Measurements from ENCODE around the gene LPIN1. TPM values are rescaled to one million over a fixed set of nuclear protein-coding genes. Genes with fewer than 3 reads are reported as not detected.

Gene LPIN1
- total RNA-seq, 1 donor from 2014 or later = 23.4 TPM

DNA sequence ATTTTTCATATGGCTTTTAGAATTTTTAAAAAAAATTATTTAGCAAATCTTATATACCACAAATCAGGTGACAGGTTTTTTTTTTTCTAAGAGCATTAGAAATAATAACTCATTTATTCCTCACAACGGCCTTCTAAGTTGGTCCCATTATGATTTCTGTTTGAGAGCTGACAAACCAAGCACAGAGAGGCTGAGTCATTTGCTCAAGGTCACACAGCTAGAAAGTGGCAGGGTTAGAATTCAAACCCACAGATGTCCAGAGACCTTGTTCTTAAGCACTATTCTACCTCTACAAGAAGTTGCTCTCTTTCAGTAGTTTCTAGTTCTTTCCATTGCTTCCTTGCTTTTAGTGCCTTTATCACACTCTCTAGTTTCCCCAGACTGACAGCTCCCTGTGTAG lies 28.8 kb upstream of the LPIN1 start:
- Mint-ChIP-seq H3K4me1 (ENCODE audit: low read depth, unreplicated experiment) (no peaks in the 10 kb centered on the region), H3K27ac (ENCODE audit: unreplicated experiment) (no peak overlapping the region), H3K36me3 (ENCODE audit: low read depth, unreplicated experiment) (peaks cover 2% of the 10 kb centered on the region), H3K9me3 (ENCODE audit: unreplicated experiment) (peaks cover 5% of the 10 kb centered on the region), H3K4me3 (ENCODE audit: unreplicated experiment) (no peak overlapping the region), H3K27me3 (ENCODE audit: low read depth, unreplicated experiment) (peaks cover 61% of the 10 kb centered on the region)
- peaks cover 36% of the 10 kb centered on the region for H3K27me3 ChIP-seq (ENCODE audit: insufficient read depth, low read length)
- no peaks in the 10 kb centered on the region for H3K79me2 ChIP-seq (ENCODE audit: insufficient read depth, low read length)
- no peak overlapping the region for H3K4me2 ChIP-seq (ENCODE audit: low read length)
- H3K36me3 ChIP-seq (ENCODE audit: insufficient read depth, low read length) = no peaks in the 10 kb centered on the region
- no peak overlapping the region for H3K9ac ChIP-seq (ENCODE audit: low read length)
- H4K20me1 ChIP-seq (ENCODE audit: insufficient read depth, low read length) = no peaks in the 10 kb centered on the region
- no peak overlapping the region for H2AFZ ChIP-seq (ENCODE audit: low read depth, low read length)
- H3K4me1 ChIP-seq (ENCODE audit: insufficient read depth, low read length) = no peaks in the 10 kb centered on the region
- no peak overlapping the region for H3K4me3 ChIP-seq (ENCODE audit: insufficient read depth, low read depth, low read length)
- no peak for FAIRE-seq
- TF ChIP-seq, protein P1, sequence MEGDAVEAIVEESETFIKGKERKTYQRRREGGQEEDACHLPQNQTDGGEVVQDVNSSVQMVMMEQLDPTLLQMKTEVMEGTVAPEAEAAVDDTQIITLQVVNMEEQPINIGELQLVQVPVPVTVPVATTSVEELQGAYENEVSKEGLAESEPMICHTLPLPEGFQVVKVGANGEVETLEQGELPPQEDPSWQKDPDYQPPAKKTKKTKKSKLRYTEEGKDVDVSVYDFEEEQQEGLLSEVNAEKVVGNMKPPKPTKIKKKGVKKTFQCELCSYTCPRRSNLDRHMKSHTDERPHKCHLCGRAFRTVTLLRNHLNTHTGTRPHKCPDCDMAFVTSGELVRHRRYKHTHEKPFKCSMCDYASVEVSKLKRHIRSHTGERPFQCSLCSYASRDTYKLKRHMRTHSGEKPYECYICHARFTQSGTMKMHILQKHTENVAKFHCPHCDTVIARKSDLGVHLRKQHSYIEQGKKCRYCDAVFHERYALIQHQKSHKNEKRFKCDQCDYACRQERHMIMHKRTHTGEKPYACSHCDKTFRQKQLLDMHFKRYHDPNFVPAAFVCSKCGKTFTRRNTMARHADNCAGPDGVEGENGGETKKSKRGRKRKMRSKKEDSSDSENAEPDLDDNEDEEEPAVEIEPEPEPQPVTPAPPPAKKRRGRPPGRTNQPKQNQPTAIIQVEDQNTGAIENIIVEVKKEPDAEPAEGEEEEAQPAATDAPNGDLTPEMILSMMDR (IDR thresholded peaks at IDR 0.05; ENCODE audit: insufficient read depth, low read depth, low read length) = no peak
- no peak for TF ChIP-seq EZH2 (IDR thresholded peaks at IDR 0.05; ENCODE audit: insufficient read depth, low read length)
- H3K27ac ChIP-seq (ENCODE audit: low read depth, low read length) = no peak overlapping the region
- H3K9me3 ChIP-seq (ENCODE audit: insufficient read depth, low read depth, low read length) = no peaks in the 10 kb centered on the region
- no peak for DNase-seq (ENCODE audit: low read depth)

DNA sequence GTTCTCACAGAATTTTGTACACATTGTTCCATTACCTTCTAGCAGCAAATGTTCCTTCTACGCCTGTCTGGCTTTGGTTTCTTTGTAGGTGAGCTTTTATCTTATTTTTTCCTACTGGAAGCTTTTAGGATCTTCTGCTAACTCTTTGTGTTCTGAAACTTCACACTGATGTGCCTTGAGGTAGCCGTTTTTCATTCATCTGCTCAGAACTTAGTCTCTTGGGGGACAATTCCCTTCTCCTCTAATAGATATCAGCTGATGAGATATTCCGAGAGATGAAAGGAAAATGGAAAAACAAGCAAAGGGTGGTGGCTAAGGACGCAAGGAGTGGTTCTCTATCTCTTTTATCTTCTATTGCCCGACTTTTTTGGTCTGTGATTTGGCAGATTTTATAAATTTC lies 27.8 kb upstream of the LPIN1 start:
- no peak for FAIRE-seq
- no peaks in the 10 kb centered on the region for H3K36me3 ChIP-seq (ENCODE audit: insufficient read depth, low read length)
- DNase-seq (ENCODE audit: low read depth) = no peak
- no peak for TF ChIP-seq EZH2 (IDR thresholded peaks at IDR 0.05; ENCODE audit: insufficient read depth, low read length)
- TF ChIP-seq, protein P1 (IDR thresholded peaks at IDR 0.05; ENCODE audit: insufficient read depth, low read depth, low read length) = no peak
- no peaks in the 10 kb centered on the region for H3K4me1 ChIP-seq (ENCODE audit: insufficient read depth, low read length)
- no peaks in the 10 kb centered on the region for H4K20me1 ChIP-seq (ENCODE audit: insufficient read depth, low read length)
- H3K4me2 ChIP-seq (ENCODE audit: low read length) = no peak overlapping the region
- no peaks in the 10 kb centered on the region for H3K4me1 Mint-ChIP-seq (ENCODE audit: low read depth, unreplicated experiment)
- H3K79me2 ChIP-seq (ENCODE audit: insufficient read depth, low read length) = no peaks in the 10 kb centered on the region
- H3K9me3 ChIP-seq (ENCODE audit: insufficient read depth, low read depth, low read length) = no peaks in the 10 kb centered on the region
- no peak overlapping the region for H3K9ac ChIP-seq (ENCODE audit: low read length)
- no peak overlapping the region for H3K4me3 Mint-ChIP-seq (ENCODE audit: unreplicated experiment)
- H3K27ac ChIP-seq (ENCODE audit: low read depth, low read length) = no peak overlapping the region
- H3K27ac Mint-ChIP-seq (ENCODE audit: unreplicated experiment) = no peak overlapping the region
- peaks cover 2% of the 10 kb centered on the region for H3K36me3 Mint-ChIP-seq (ENCODE audit: low read depth, unreplicated experiment)
- H2AFZ ChIP-seq (ENCODE audit: low read depth, low read length) = no peak overlapping the region
- H3K27me3 Mint-ChIP-seq (ENCODE audit: low read depth, unreplicated experiment) = peaks cover 70% of the 10 kb centered on the region
- H3K9me3 Mint-ChIP-seq (ENCODE audit: unreplicated experiment) = peaks cover 5% of the 10 kb centered on the region
- H3K4me3 ChIP-seq (ENCODE audit: insufficient read depth, low read depth, low read length) = no peak overlapping the region
- peaks cover 39% of the 10 kb centered on the region for H3K27me3 ChIP-seq (ENCODE audit: insufficient read depth, low read length)

DNA sequence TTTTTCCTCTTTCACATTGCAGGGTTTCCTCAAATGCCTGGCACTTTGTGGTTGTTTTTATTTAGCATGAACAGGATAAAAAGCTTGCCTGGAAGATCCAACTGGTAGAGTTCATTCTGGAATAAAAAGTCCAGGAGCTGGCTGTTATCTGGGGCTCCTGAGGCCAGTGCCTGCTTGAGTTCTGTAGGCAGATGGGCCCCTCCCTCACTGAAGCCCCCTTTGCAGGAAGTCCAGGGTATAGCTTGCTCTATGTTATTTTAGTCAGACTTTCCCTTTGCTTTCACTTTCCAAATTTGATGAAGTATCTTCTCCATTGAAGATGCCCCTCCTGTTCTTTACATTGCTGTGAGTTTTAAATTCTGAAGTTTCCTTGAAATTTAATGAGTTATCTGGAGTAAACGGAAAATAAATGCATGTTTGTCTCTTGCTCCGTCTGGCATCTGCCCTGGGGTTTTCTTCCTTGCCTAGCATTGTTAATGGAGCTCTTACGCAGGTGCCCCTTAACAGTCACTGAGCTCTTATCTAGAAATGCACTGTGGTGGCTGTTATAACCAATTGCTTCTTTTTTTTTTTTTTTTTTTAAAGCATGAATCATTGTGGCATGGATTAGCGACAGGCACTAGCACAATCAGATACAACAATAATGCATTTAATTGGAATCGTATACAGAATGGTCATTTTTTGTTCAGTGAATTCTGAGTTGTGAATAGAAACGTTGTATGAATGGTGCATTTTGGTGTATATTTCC lies 27.0 kb upstream of the LPIN1 start:
- Histone ChIP-seq H3K36me3 (ENCODE audit: insufficient read depth, low read length) (no peaks in the 10 kb centered on the region), H3K4me1 (ENCODE audit: insufficient read depth, low read length) (no peaks in the 10 kb centered on the region), H3K27ac (ENCODE audit: low read depth, low read length) (no peak overlapping the region), H3K27me3 (ENCODE audit: insufficient read depth, low read length) (peaks cover 41% of the 10 kb centered on the region), H2AFZ (ENCODE audit: low read depth, low read length) (no peak overlapping the region), H3K4me2 (ENCODE audit: low read length) (peak overlapping the region; percentile 59), H4K20me1 (ENCODE audit: insufficient read depth, low read length) (no peaks in the 10 kb centered on the region), H3K4me3 (ENCODE audit: insufficient read depth, low read depth, low read length) (no peak overlapping the region), H3K9ac (ENCODE audit: low read length) (no peak overlapping the region), H3K79me2 (ENCODE audit: insufficient read depth, low read length) (no peaks in the 10 kb centered on the region), H3K9me3 (ENCODE audit: insufficient read depth, low read depth, low read length) (no peaks in the 10 kb centered on the region)
- peaks cover 70% of the 10 kb centered on the region for H3K27me3 Mint-ChIP-seq (ENCODE audit: low read depth, unreplicated experiment)
- FAIRE-seq = no peak
- no peaks in the 10 kb centered on the region for H3K4me1 Mint-ChIP-seq (ENCODE audit: low read depth, unreplicated experiment)
- H3K9me3 Mint-ChIP-seq (ENCODE audit: unreplicated experiment) = peaks cover 5% of the 10 kb centered on the region
- H3K4me3 Mint-ChIP-seq (ENCODE audit: unreplicated experiment) = no peak overlapping the region
- no peak for TF ChIP-seq EZH2 (IDR thresholded peaks at IDR 0.05; ENCODE audit: insufficient read depth, low read length)
- TF ChIP-seq, protein P1 (IDR thresholded peaks at IDR 0.05; ENCODE audit: insufficient read depth, low read depth, low read length) = no peak
- no peak overlapping the region for H3K27ac Mint-ChIP-seq (ENCODE audit: unreplicated experiment)
- DNase-seq (ENCODE audit: low read depth) = peak; percentile 17
- peaks cover 2% of the 10 kb centered on the region for H3K36me3 Mint-ChIP-seq (ENCODE audit: low read depth, unreplicated experiment)
